SK-N-MC (cell line): ENCODE data around the gene LRG1.

Source experiments
- EZH2 ChIP-seq: fragments of 200-600 bp; sonication (generic); IDR thresholded peaks from one replicate; pipeline ENCODE4 v1.6.1; 2017; ENCODE audit warnings: antibody characterized with exemption
- FOXP2 ChIP-seq: optimal IDR thresholded peaks from 2 replicates; pipeline ENCODE3; 2011; ENCODE audit warnings: mild to moderate bottlenecking, moderate library complexity; ENCODE audit not compliant: insufficient read depth; ENCODE audit errors: extremely low read length, control extremely low read depth
- POLR2AphosphoS5 ChIP-seq: IDR thresholded peaks from 2 replicates; pipeline ENCODE4 v1.6.1; 2012; ENCODE audit warnings: mild to moderate bottlenecking, low read depth, low read length, borderline replicate concordance

DNA sequence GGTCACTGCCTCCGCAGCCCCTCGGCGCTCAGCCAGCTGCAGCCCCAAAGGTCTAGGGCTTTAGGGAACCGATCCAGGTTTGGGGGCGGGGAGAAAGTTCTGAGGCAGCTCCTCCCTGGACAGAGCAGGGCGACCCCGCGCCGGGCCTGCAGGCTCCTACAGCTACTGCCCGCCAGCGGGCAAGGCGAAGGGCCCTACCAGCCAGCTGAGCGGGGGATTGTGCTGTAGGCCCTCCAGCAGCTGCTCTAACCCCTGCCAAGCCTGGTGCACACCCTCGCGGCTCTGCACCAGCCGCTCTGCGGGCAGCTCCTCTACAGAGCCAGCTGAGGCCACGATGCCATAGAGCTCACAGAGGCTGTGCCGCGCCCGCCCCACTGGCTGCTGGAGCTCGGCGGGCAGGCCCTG, 35.5 kb downstream of the LRG1 start:
- TF ChIP-seq EZH2: no peak
- no peak for TF ChIP-seq POLR2AphosphoS5
- TF ChIP-seq FOXP2: no peak
